A549 (cell line): ENCODE data around the gene NINJ1. TPM values are rescaled to one million over a fixed set of nuclear protein-coding genes. Genes with fewer than 3 reads are reported as not detected.

ENCODE experiments used
- ATAC-seq, 2 experiments: fragments of 200-7000 bp in 1 of 2; fragments of >200 bp in 1 of 2; cut with Nextera tagmentation in 1 of 2; cut with Tn5 transposase in 1 of 2; 3 replicates each; pipeline versions ENCODE4 v1.8.0 to v1.9.1; 2018 to 2020; ENCODE audit warnings: mild to moderate bottlenecking in 1 of 2, moderate library complexity in 1 of 2
- CTCF ChIA-PET: fragments of 300-600 bp; sonication (Branson Sonifier 250); formaldehyde crosslinking; extraction: SDS; loops from one replicate; lab custom pipeline; 2021; ENCODE audit warnings: antibody characterized with exemption, inconsistent platforms; lab: Yijun Ruan, JAX
- POLR2A ChIA-PET: fragments of 350-600 bp; formaldehyde crosslinking; extraction: SDS; loops from one replicate; lab custom pipeline; 2021; ENCODE audit warnings: antibody characterized with exemption, inconsistent platforms; lab: Yijun Ruan, JAX
- DNase-seq, 2 experiments: peaks; one replicate each; pipeline versions ENCODE4 v3.0.0 to v3.0.0-alpha.2; 2011 to 2016; ENCODE audit warnings: low read depth in 1 of 2, low spot score in 1 of 2
- FAIRE-seq: peaks from 2 replicates; lab custom pipeline; 2011; peaks lifted over from hg19 to GRCh38; lab: Jason Lieb, UNC
- H3K27ac ChIP-seq, 2 experiments: fragments of >200 bp; sonication (Bioruptor Twin); formaldehyde crosslinking; 3 replicates each; pipeline ENCODE4 v1.5.1; 2016 to 2017
- H3K4me1 ChIP-seq: fragments of >200 bp; sonication (Bioruptor Twin); formaldehyde crosslinking; 3 replicates; pipeline ENCODE4 v1.6.1; 2016
- H3K4me2 ChIP-seq: fragments of >200 bp; sonication (Bioruptor Twin); formaldehyde crosslinking; 3 replicates; pipeline ENCODE4 v1.6.1; 2016
- H3K4me3 ChIP-seq: fragments of >200 bp; sonication (Bioruptor Twin); formaldehyde crosslinking; 3 replicates; pipeline ENCODE4 v1.5.1; 2016
- H3K9me3 ChIP-seq: fragments of >200 bp; sonication (Bioruptor Twin); formaldehyde crosslinking; 3 replicates; pipeline ENCODE4 v1.6.1; 2016
- BHLHE40 ChIP-seq: IDR thresholded peaks from 2 replicates; pipeline ENCODE4 v1.6.1; 2012; ENCODE audit warnings: low read depth, low read length, inconsistent platforms
- CBX2 ChIP-seq: fragments of 200-600 bp; sonication (generic); IDR thresholded peaks from 2 replicates; pipeline ENCODE4 v1.6.1; 2016; ENCODE audit warnings: low read depth, mild to moderate bottlenecking, borderline replicate concordance
- CBX8 ChIP-seq: fragments of 200-600 bp; sonication (generic); IDR thresholded peaks from 2 replicates; pipeline ENCODE4 v1.6.1; 2016
- EHMT2 ChIP-seq: fragments of 200-600 bp; sonication (generic); IDR thresholded peaks from 2 replicates; pipeline ENCODE4 v1.6.1; 2016; ENCODE audit warnings: antibody characterized with exemption, low read depth, mild to moderate bottlenecking, moderate library complexity
- FOSL2 ChIP-seq, 2 experiments: fragments of 450-650 bp in 1 of 2; fragments of >200 bp in 1 of 2; sonication (Bioruptor Twin) in 1 of 2; formaldehyde crosslinking; IDR thresholded peaks; 2 replicates each; pipeline versions ENCODE4 v1.5.0 to v1.6.1; 2016 to 2020; ENCODE audit warnings: mild to moderate bottlenecking in 1 of 2, moderate library complexity in 1 of 2
- JUN ChIP-seq, 2 experiments: fragments of >200 bp; sonication (Bioruptor Twin); formaldehyde crosslinking; IDR thresholded peaks; 2 replicates in 1 of 2; 3 replicates in 1 of 2; pipeline ENCODE4 v1.6.1; 2016 to 2017
- MAFK ChIP-seq: fragments of 450-650 bp; IDR thresholded peaks from 2 replicates; pipeline ENCODE4 v1.6.1; 2014; ENCODE audit not compliant: partially characterized antibody
- MAX ChIP-seq: IDR thresholded peaks from 2 replicates; pipeline ENCODE4 v1.6.1; 2012
- MYC ChIP-seq: IDR thresholded peaks from 2 replicates; pipeline ENCODE4 v1.6.1; 2012; ENCODE audit warnings: mild to moderate bottlenecking, inconsistent platforms, low read length, improper control_type of control experiment, borderline replicate concordance
- NPAS2 ChIP-seq: fragments of 250-450 bp; sonication (Bioruptor Pico); IDR thresholded peaks from 2 replicates; pipeline ENCODE4 v1.8.0; 2022; ENCODE audit warnings: mild to moderate bottlenecking, moderate library complexity, borderline replicate concordance
- PBX3 ChIP-seq: IDR thresholded peaks from 2 replicates; pipeline ENCODE4 v1.6.1; 2012
- PHF8 ChIP-seq: fragments of 200-600 bp; sonication (generic); IDR thresholded peaks from 2 replicates; pipeline ENCODE4 v1.6.1; 2016; ENCODE audit warnings: low read depth, mild to moderate bottlenecking, antibody characterized with exemption, moderate library complexity, borderline replicate concordance
- REST ChIP-seq: fragments of 200-600 bp; sonication (generic); IDR thresholded peaks from 2 replicates; pipeline ENCODE4 v1.6.1; 2016; ENCODE audit warnings: antibody characterized with exemption, mild to moderate bottlenecking, moderate library complexity
- RNF2 ChIP-seq: fragments of 200-600 bp; sonication (generic); IDR thresholded peaks from 2 replicates; pipeline ENCODE4 v1.6.1; 2016; ENCODE audit warnings: low read depth, mild to moderate bottlenecking, antibody characterized with exemption, moderate library complexity, borderline replicate concordance
- TFCP2L1 ChIP-seq: fragments of 250-450 bp; sonication (Bioruptor Pico); IDR thresholded peaks from 2 replicates; pipeline ENCODE4 v1.5.0; 2021; ENCODE audit warnings: mild to moderate bottlenecking
- TP53 ChIP-seq: fragments of 250-450 bp; sonication (Bioruptor Pico); IDR thresholded peaks from 2 replicates; pipeline ENCODE4 v1.5.0; 2021; ENCODE audit warnings: mild to moderate bottlenecking, moderate library complexity
- USF2 ChIP-seq: fragments of 450-650 bp; IDR thresholded peaks from 2 replicates; pipeline ENCODE4 v1.6.1; 2014; ENCODE audit warnings: antibody characterized with exemption
- WGBS: methylation state at CpG from one replicate; pipeline ENCODE4 v1.1.6; 2017; ENCODE audit errors: missing lambda C conversion rate; 5-methylcytosine and 5-hydroxymethylcytosine counted together
- polyA plus RNA-seq, 4 experiments: library from polyadenylated mRNA; depleted of rRNA in 3 of 4; stranded (reverse); fragments of >200 nt; fragmentation: RNase III in 1 of 4; extraction: RNeasy Plus Mini Kit Qiagen cat#74134 plus additional on column Dnase treatment in 1 of 4; gene quantifications; 2 replicates in 3 of 4; 3 replicates in 1 of 4; pipeline ENCODE4 v1.2.3, GENCODE V29; 2011 to 2017

Gene NINJ1
- polyA plus RNA-seq, 2 of the 4 experiments (the other 2 are of a cell fraction), result 27.0 to 60.4 TPM

- TF ChIP-seq USF2, result no peak
- no peak for TF ChIP-seq TFCP2L1
- no peak for TF ChIP-seq BHLHE40
- TF ChIP-seq, all 56 proteins: peak for 0
These were observed 47.8 kb upstream of the NINJ1 start (continued) for GRCh38 chr9:93181672-93182435.

- ChIA-PET POLR2A (no interaction called here), CTCF (interaction anchor here (0.9 to 2.4 kb wide), 5 partner anchors 13 to 124 kb away, joined by 3 to 8 read pairs (median 4); no protein-coding TSS in a partner anchor)
- ATAC-seq (no peak), DNase-seq (no peak), FAIRE-seq (no peak)
- no peaks in the 10 kb centered on the region for H3K9me3 ChIP-seq
- H3K4me3 ChIP-seq, result no peak overlapping the region
- TF ChIP-seq MAX (no peak), NPAS2 (no peak), PBX3 (no peak), REST (no peak), FOSL2 (IDR thresholded peaks at IDR 0.05) (no peak), FOSL2 (CRISPR knock-in tag; IDR thresholded peaks at IDR 0.05) (no peak), PHF8 (no peak), CBX2 (no peak), MAFK (no peak), TP53 (no peak), MYC (no peak), JUN (IDR thresholded peaks at IDR 0.05) (no peak), CBX8 (no peak), EHMT2 (no peak), RNF2 (no peak)
- H3K27ac ChIP-seq, result no peak overlapping the region
- WGBS, result 25% methylated on average over 1 of the region's 1 CpG
- 0 out of 3 replicates have a peak, but pooled peaks cover 3% of the 10 kb centered on the region for H3K4me1 ChIP-seq
- H3K4me2 ChIP-seq, result no peak overlapping the region
These were observed 46.9 kb upstream of the NINJ1 start for GRCh38 chr9:93180938-93181337.
